ENCODE results near the gene PCP2. TPM values are rescaled to one million over a fixed set of nuclear protein-coding genes. Genes with fewer than 3 reads are reported as not detected.

The PCP2 gene
- polyA plus RNA-seq, 1 donor = 1.5 TPM

- DNase-seq = peak; percentile 73 to 92
- no CpG with 5 or more reads among the region's 78 CpGs for WGBS (ENCODE audit: insufficient coverage, low lambda C conversion rate)
- H3K4me3 ChIP-seq (ENCODE audit: low read length) = peak within 1 kb of the TSS; percentile 81
- no peaks in the 10 kb centered on the region for H3K4me1 ChIP-seq (ENCODE audit: control insufficient read depth, insufficient read depth, low read length)
- H3K36me3 ChIP-seq (ENCODE audit: control insufficient read depth, insufficient read depth, low read length) = peaks cover 6% of the 10 kb centered on the region
- H3K27me3 ChIP-seq (ENCODE audit: control insufficient read depth, insufficient read depth, low read length) = peaks cover 8% of the 10 kb centered on the region
- peak within 1 kb of the TSS; percentile 48 for H3K27ac ChIP-seq (ENCODE audit: low read length)
- no peaks in the 10 kb centered on the region for H3K9me3 ChIP-seq (ENCODE audit: control insufficient read depth, low read depth, low read length)
Observed at GRCh38 chr19:7595466-7596133, 37.9 kb downstream of the PCP2 start, which contains the start of gene CAMSAP3. Gene CAMSAP3, plus strand, starts transcription at chr19:7595863. Its CDS starts 140 bp downstream, at chr19:7596003.

- Histone ChIP-seq H3K27me3 (ENCODE audit: control insufficient read depth, insufficient read depth, low read length) (no peaks in the 10 kb centered on the region), H3K4me1 (ENCODE audit: control insufficient read depth, insufficient read depth, low read length) (no peaks in the 10 kb centered on the region), H3K9me3 (ENCODE audit: control insufficient read depth, low read depth, low read length) (no peaks in the 10 kb centered on the region), H3K36me3 (ENCODE audit: control insufficient read depth, insufficient read depth, low read length) (no peaks in the 10 kb centered on the region), H3K4me3 (ENCODE audit: low read length) (no peak overlapping the region), H3K27ac (ENCODE audit: low read length) (no peak overlapping the region)
- DNase-seq = peak in 1 of 2 donors; percentile 53
- WGBS (ENCODE audit: insufficient coverage, low lambda C conversion rate) = no CpG with 5 or more reads among the region's 8 CpGs
Observed at GRCh38 chr19:7590256-7590655, 43.3 kb downstream of the PCP2 start.

GRCh38 chr19:7589822-7590221, 43.7 kb downstream of the PCP2 start:
- no peak overlapping the region for H3K4me3 ChIP-seq (ENCODE audit: low read length)
- WGBS (ENCODE audit: insufficient coverage, low lambda C conversion rate) = no CpG with 5 or more reads among the region's 7 CpGs
- no peaks in the 10 kb centered on the region for H3K27me3 ChIP-seq (ENCODE audit: control insufficient read depth, insufficient read depth, low read length)
- no peak overlapping the region for H3K27ac ChIP-seq (ENCODE audit: low read length)
- DNase-seq = no peak
- no peaks in the 10 kb centered on the region for H3K9me3 ChIP-seq (ENCODE audit: control insufficient read depth, low read depth, low read length)
- no peaks in the 10 kb centered on the region for H3K36me3 ChIP-seq (ENCODE audit: control insufficient read depth, insufficient read depth, low read length)
- H3K4me1 ChIP-seq (ENCODE audit: control insufficient read depth, insufficient read depth, low read length) = no peaks in the 10 kb centered on the region

- no peak overlapping the region for H3K27ac ChIP-seq (ENCODE audit: low read length)
- H3K36me3 ChIP-seq (ENCODE audit: control insufficient read depth, insufficient read depth, low read length) = no peaks in the 10 kb centered on the region
- H3K9me3 ChIP-seq (ENCODE audit: control insufficient read depth, low read depth, low read length) = no peaks in the 10 kb centered on the region
- no peak overlapping the region for H3K4me3 ChIP-seq (ENCODE audit: low read length)
- peaks cover 5% of the 10 kb centered on the region for H3K27me3 ChIP-seq (ENCODE audit: control insufficient read depth, insufficient read depth, low read length)
- no CpG with 5 or more reads among the region's 11 CpGs for WGBS (ENCODE audit: insufficient coverage, low lambda C conversion rate)
- no peak for DNase-seq
- H3K4me1 ChIP-seq (ENCODE audit: control insufficient read depth, insufficient read depth, low read length) = no peaks in the 10 kb centered on the region
Observed at GRCh38 chr19:7582446-7582845, 51.1 kb downstream of the PCP2 start.

Other genes starting within 250 kb of the PCP2 start
- gene PEX11G, start 144.7 kb downstream of the PCP2 start, polyA plus RNA-seq = 7.9 TPM
- 68.0 TPM for gene ZNF358, start 117.6 kb downstream of the PCP2 start, polyA plus RNA-seq
- 18.1 TPM for gene MCOLN1, start 111.1 kb downstream of the PCP2 start, polyA plus RNA-seq
- gene PNPLA6, start 98.0 kb downstream of the PCP2 start, polyA plus RNA-seq = 45.4 TPM
- gene CAMSAP3, start 37.9 kb downstream of the PCP2 start, polyA plus RNA-seq = 73.9 TPM
- 29.1 TPM for gene XAB2, start 4.2 kb downstream of the PCP2 start, polyA plus RNA-seq
- gene PET100, start 3.9 kb downstream of the PCP2 start, polyA plus RNA-seq = 47.5 TPM
- gene STXBP2, start 3.4 kb upstream of the PCP2 start, polyA plus RNA-seq = 146 TPM
- 1.1 TPM for gene RETN, start 35.3 kb upstream of the PCP2 start, polyA plus RNA-seq
- gene MCEMP1, start 43.4 kb upstream of the PCP2 start, polyA plus RNA-seq = 0.06 TPM
- 51.2 TPM for gene TRAPPC5, start 47.1 kb upstream of the PCP2 start, polyA plus RNA-seq
- 0.28 TPM for gene FCER2, start 68.4 kb upstream of the PCP2 start, polyA plus RNA-seq
- gene CLEC4G, start 98.4 kb upstream of the PCP2 start, polyA plus RNA-seq = 0.57 TPM
- 14.4 TPM for gene CD209, start 113.8 kb upstream of the PCP2 start, polyA plus RNA-seq
- gene CLEC4M, start 129.5 kb upstream of the PCP2 start, polyA plus RNA-seq = 0.09 TPM
- gene EVI5L, start 196.5 kb upstream of the PCP2 start, polyA plus RNA-seq = 9.3 TPM
- gene PRR36, start 240.7 kb upstream of the PCP2 start, polyA plus RNA-seq = 2.1 TPM

Data from large intestine (tissue), 3 donors.